NT2/D1 (cell line): Measurements from ENCODE around the gene INCENP.

Experiments used
- DNase-seq: peaks from one replicate; pipeline ENCODE4 v3.0.0-alpha.2; 2011; ENCODE audit warnings: low read depth, low spot score
- H3K27me3 ChIP-seq: 2 replicates; pipeline ENCODE4 v1.6.0; 2011; ENCODE audit warnings: mild to moderate bottlenecking; ENCODE audit not compliant: insufficient read length, insufficient read depth
- H3K36me3 ChIP-seq: 2 replicates; pipeline ENCODE4 v1.6.1; 2011; ENCODE audit warnings: mild to moderate bottlenecking, low read length, mixed read lengths; ENCODE audit not compliant: insufficient read depth, insufficient read length
- H3K4me1 ChIP-seq: 2 replicates; pipeline ENCODE4 v1.5.1; 2011; ENCODE audit not compliant: insufficient read depth, insufficient read length
- H3K4me3 ChIP-seq: 2 replicates; pipeline ENCODE4 v1.5.1; 2011; ENCODE audit warnings: low read depth; ENCODE audit not compliant: insufficient read length
- H3K9ac ChIP-seq: 2 replicates; pipeline ENCODE4 v1.6.0; 2011; ENCODE audit warnings: low read depth; ENCODE audit not compliant: insufficient read length
- H3K9me3 ChIP-seq: 2 replicates; pipeline ENCODE4 v1.5.1; 2011; ENCODE audit warnings: mild to moderate bottlenecking, low read length; ENCODE audit not compliant: insufficient read depth
- SUZ12 ChIP-seq: IDR thresholded peaks from 2 replicates; pipeline ENCODE4 v1.6.1; 2011; ENCODE audit not compliant: insufficient read length, insufficient read depth; ENCODE audit errors: extremely low read depth
- YY1 ChIP-seq: IDR thresholded peaks from 2 replicates; pipeline ENCODE4 v1.6.1; 2011; ENCODE audit not compliant: insufficient read length, insufficient read depth
- ZNF274 ChIP-seq: IDR thresholded peaks from 2 replicates; pipeline ENCODE4 v1.6.1; 2011; ENCODE audit warnings: mild to moderate bottlenecking, low read depth, low read length

The INCENP gene

GRCh38 chr11:62201376-62201775, 77.6 kb downstream of the INCENP start:
- TF ChIP-seq SUZ12 (no peak), ZNF274 (no peak), YY1 (no peak)
- Histone ChIP-seq H3K27me3 (no peaks in the 10 kb centered on the region), H3K9ac (no peak overlapping the region), H3K9me3 (no peaks in the 10 kb centered on the region), H3K4me3 (no peak overlapping the region), H3K36me3 (no peaks in the 10 kb centered on the region), H3K4me1 (no peaks in the 10 kb centered on the region)
- no peak for DNase-seq
